ENCODE data around the gene TANC1. TPM values are rescaled to one million over a fixed set of nuclear protein-coding genes. Genes with fewer than 3 reads are reported as not detected.
A peak's percentile ranks its signal among the peaks of the same experiment; 100 is the strongest.

Gene TANC1
- polyA plus RNA-seq, 1 donor from 2014 or later = 0.37 TPM

- H4K20me1 ChIP-seq (ENCODE audit: insufficient read depth) = no peaks in the 10 kb centered on the region
- no peaks in the 10 kb centered on the region for H3K9me3 ChIP-seq (ENCODE audit: low read length)
- no peaks in the 10 kb centered on the region for H3K9me2 ChIP-seq (ENCODE audit: insufficient read depth, low read length)
- H3K79me2 ChIP-seq (replicated peaks; ENCODE audit: insufficient read depth, low read length) = no peaks in the 10 kb centered on the region
- H3K36me3 ChIP-seq (ENCODE audit: insufficient read depth, low read length) = no peaks in the 10 kb centered on the region
- no peaks in the 10 kb centered on the region for H3F3A ChIP-seq (ENCODE audit: insufficient read depth, low read length, poor library complexity, severe bottlenecking)
- no peaks in the 10 kb centered on the region for H3K27me3 ChIP-seq (ENCODE audit: insufficient read depth, low read depth, low read length)
- H3K4me3 ChIP-seq (ENCODE audit: low read length) = no peak overlapping the region
- H3K9ac ChIP-seq (ENCODE audit: low read length) = no peak overlapping the region
- no peak overlapping the region for H3K4me2 ChIP-seq (ENCODE audit: low read length)
- H3K27ac ChIP-seq (ENCODE audit: low read length) = no peak overlapping the region
- no peak overlapping the region for H2AFZ ChIP-seq (ENCODE audit: low read depth, low read length)
- TF ChIP-seq MXI1 (conservative IDR thresholded peaks at IDR 0.05; ENCODE audit: poor library complexity, severe bottlenecking) (no peak), EP300 (conservative IDR thresholded peaks at IDR 0.05; ENCODE audit: poor library complexity, severe bottlenecking) (no peak), EZH2 (IDR thresholded peaks at IDR 0.05; ENCODE audit: borderline replicate concordance, insufficient read depth, low read length, poor library complexity, severe bottlenecking) (no peak), POLR2AphosphoS5 (IDR thresholded peaks at IDR 0.05) (no peak), TAF1 (IDR thresholded peaks at IDR 0.05; ENCODE audit: low read depth) (no peak), SMC3 (conservative IDR thresholded peaks at IDR 0.05; ENCODE audit: poor library complexity) (no peak), RAD21 (conservative IDR thresholded peaks at IDR 0.05) (no peak)
- TF ChIP-seq, protein P1, sequence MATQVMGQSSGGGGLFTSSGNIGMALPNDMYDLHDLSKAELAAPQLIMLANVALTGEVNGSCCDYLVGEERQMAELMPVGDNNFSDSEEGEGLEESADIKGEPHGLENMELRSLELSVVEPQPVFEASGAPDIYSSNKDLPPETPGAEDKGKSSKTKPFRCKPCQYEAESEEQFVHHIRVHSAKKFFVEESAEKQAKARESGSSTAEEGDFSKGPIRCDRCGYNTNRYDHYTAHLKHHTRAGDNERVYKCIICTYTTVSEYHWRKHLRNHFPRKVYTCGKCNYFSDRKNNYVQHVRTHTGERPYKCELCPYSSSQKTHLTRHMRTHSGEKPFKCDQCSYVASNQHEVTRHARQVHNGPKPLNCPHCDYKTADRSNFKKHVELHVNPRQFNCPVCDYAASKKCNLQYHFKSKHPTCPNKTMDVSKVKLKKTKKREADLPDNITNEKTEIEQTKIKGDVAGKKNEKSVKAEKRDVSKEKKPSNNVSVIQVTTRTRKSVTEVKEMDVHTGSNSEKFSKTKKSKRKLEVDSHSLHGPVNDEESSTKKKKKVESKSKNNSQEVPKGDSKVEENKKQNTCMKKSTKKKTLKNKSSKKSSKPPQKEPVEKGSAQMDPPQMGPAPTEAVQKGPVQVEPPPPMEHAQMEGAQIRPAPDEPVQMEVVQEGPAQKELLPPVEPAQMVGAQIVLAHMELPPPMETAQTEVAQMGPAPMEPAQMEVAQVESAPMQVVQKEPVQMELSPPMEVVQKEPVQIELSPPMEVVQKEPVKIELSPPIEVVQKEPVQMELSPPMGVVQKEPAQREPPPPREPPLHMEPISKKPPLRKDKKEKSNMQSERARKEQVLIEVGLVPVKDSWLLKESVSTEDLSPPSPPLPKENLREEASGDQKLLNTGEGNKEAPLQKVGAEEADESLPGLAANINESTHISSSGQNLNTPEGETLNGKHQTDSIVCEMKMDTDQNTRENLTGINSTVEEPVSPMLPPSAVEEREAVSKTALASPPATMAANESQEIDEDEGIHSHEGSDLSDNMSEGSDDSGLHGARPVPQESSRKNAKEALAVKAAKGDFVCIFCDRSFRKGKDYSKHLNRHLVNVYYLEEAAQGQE (IDR thresholded peaks at IDR 0.05; ENCODE audit: borderline replicate concordance) = no peak
- TF ChIP-seq, protein P2, sequence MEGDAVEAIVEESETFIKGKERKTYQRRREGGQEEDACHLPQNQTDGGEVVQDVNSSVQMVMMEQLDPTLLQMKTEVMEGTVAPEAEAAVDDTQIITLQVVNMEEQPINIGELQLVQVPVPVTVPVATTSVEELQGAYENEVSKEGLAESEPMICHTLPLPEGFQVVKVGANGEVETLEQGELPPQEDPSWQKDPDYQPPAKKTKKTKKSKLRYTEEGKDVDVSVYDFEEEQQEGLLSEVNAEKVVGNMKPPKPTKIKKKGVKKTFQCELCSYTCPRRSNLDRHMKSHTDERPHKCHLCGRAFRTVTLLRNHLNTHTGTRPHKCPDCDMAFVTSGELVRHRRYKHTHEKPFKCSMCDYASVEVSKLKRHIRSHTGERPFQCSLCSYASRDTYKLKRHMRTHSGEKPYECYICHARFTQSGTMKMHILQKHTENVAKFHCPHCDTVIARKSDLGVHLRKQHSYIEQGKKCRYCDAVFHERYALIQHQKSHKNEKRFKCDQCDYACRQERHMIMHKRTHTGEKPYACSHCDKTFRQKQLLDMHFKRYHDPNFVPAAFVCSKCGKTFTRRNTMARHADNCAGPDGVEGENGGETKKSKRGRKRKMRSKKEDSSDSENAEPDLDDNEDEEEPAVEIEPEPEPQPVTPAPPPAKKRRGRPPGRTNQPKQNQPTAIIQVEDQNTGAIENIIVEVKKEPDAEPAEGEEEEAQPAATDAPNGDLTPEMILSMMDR (IDR thresholded peaks at IDR 0.05; ENCODE audit: poor library complexity, severe bottlenecking) = no peak
Observed at GRCh38 chr2:159165048-159165447, 196.6 kb downstream of the TANC1 start.

DNA sequence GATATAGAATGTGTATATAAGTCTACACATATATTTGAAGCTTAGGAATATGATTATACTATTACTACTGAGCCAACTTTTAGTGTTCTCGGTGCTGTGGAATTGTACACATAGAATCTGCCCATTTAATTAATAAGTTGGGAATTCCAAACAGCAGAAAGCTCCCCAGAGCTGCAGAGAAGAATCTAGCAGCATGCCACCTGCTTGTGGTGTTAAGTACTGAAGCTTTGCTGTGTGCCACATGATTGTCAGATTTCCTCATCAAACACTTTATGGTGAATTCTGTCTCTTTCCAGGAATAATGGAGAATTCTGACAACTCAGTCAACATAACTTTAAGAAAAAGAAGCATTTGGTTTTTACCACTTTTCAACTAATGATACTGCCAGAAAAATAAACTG is 200.3 kb downstream of the TANC1 start:
- Histone ChIP-seq H3F3A (ENCODE audit: insufficient read depth, low read length, poor library complexity, severe bottlenecking) (no peaks in the 10 kb centered on the region), H4K20me1 (ENCODE audit: insufficient read depth) (no peaks in the 10 kb centered on the region), H3K27ac (ENCODE audit: low read length) (no peak overlapping the region), H2AFZ (ENCODE audit: low read depth, low read length) (no peak overlapping the region), H3K36me3 (ENCODE audit: insufficient read depth, low read length) (no peaks in the 10 kb centered on the region), H3K27me3 (ENCODE audit: insufficient read depth, low read depth, low read length) (no peaks in the 10 kb centered on the region), H3K79me2 (replicated peaks; ENCODE audit: insufficient read depth, low read length) (no peaks in the 10 kb centered on the region), H3K4me2 (ENCODE audit: low read length) (no peak overlapping the region), H3K9ac (ENCODE audit: low read length) (no peak overlapping the region), H3K9me3 (ENCODE audit: low read length) (no peaks in the 10 kb centered on the region), H3K4me3 (ENCODE audit: low read length) (no peak overlapping the region), H3K9me2 (ENCODE audit: insufficient read depth, low read length) (no peaks in the 10 kb centered on the region)
- TF ChIP-seq, protein P2 (IDR thresholded peaks at IDR 0.05; ENCODE audit: poor library complexity, severe bottlenecking) = peak; percentile 22
- no peak for TF ChIP-seq TAF1 (IDR thresholded peaks at IDR 0.05; ENCODE audit: low read depth)

All from neural cell (in vitro differentiated cells).